Right ventricle myocardium inferior (tissue), 1 donor: ENCODE results near the gene PDE11A. TPM values are rescaled to one million over a fixed set of nuclear protein-coding genes. Genes with fewer than 3 reads are reported as not detected.

ENCODE experiments used
- ATAC-seq: fragments of 200-7000 bp; cut with Tn5 transposase; one replicate; pipeline ENCODE4 v1.9.1; 2020; ENCODE audit warnings: mild to moderate bottlenecking, moderate library complexity
- DNase-seq: peaks from one replicate; pipeline ENCODE4 v3.0.0; 2021; ENCODE audit errors: missing footprints
- intact Hi-C: fragments of 100-400 bp; cut with DNase I; formaldehyde crosslinking; loops from one replicate; pipeline ENCODE4 v1.11.0; 2022
- long read RNA-seq: library from polyadenylated mRNA; unstranded; transcript quantifications from one replicate; pipeline ENCODE4 v2.0.0, GENCODE V29; 2021
- total RNA-seq: library from RNA; stranded (reverse); fragmentation: NEBNext Ultra II Directional; extraction: Animal tissue kit (Norgen Biotek cat#: 25700); gene quantifications from one replicate; pipeline ENCODE4 v1.2.1, GENCODE V29; 2021
- donor health status: DM: no; HTN: yes; CAD: no; lungs with severe emphysema.

PDE11A gene
- 4.4 TPM for total RNA-seq
- long read RNA-seq, full-length matches to known transcripts, result 1 of 2 reads
- long read RNA-seq, partial matches to known transcripts, result 0 of 2 reads
- long read RNA-seq, other reads (novel, unspliced or antisense), result 1 of 2 reads

GRCh38 chr2:178072383-178073301 lies at the start of gene PDE11A:
TSS of gene PDE11A (minus strand) at chr2:178072777. CDS start at chr2:178072437, 340 bp downstream.
- peak; percentile 98 for ATAC-seq
- DNase-seq, result peak; percentile 89
- intact Hi-C loops, result no loop called here

- DNase-seq (no peak), ATAC-seq (no peak)
- intact Hi-C loops, result no loop called here
Measured at GRCh38 chr2:178119179-178119922, 46.8 kb upstream of the PDE11A start.

GRCh38 chr2:178117725-178118124 lies 45.1 kb upstream of the PDE11A start:
- intact Hi-C loops, result no loop called here
- ATAC-seq (no peak), DNase-seq (no peak)

- intact Hi-C loops, result no loop called here
- DNase-seq, result no peak
- no peak for ATAC-seq
Measured at GRCh38 chr2:178115271-178115670, 42.7 kb upstream of the PDE11A start.

GRCh38 chr2:178114462-178114861 lies 41.9 kb upstream of the PDE11A start:
- DNase-seq (no peak), ATAC-seq (no peak)
- intact Hi-C loops, result loop anchor here (5.0 kb wide), 2 partner anchors 298 to 312 kb away; no protein-coding TSS in a partner anchor

- intact Hi-C loops, result loop anchor here (5.0 kb wide), 2 partner anchors 300 to 310 kb away; no protein-coding TSS in a partner anchor
- ATAC-seq, result peak; percentile 98
Measured at GRCh38 chr2:178112202-178113152, 39.9 kb upstream of the PDE11A start, which contains the start of gene RBM45. TSS of gene RBM45 (plus strand) at chr2:178112437. CDS start at chr2:178112547, 110 bp downstream.

GRCh38 chr2:178111743-178112142 lies 39.2 kb upstream of the PDE11A start:
- no peak for ATAC-seq
- intact Hi-C loops, result loop anchor here (5.0 kb wide), 2 partner anchors 301 to 309 kb away; no protein-coding TSS in a partner anchor

More at GRCh38 chr2:178112202-178113152, 39.9 kb upstream of the PDE11A start, which contains the start of gene RBM45:
- peak; percentile 96 for DNase-seq

GRCh38 chr2:178110681-178111080 lies 38.1 kb upstream of the PDE11A start:
- intact Hi-C loops, result loop anchor here (5.0 kb wide), 2 partner anchors 302 to 308 kb away; no protein-coding TSS in a partner anchor
- DNase-seq (no peak), ATAC-seq (no peak)

More at GRCh38 chr2:178111743-178112142, 39.2 kb upstream of the PDE11A start:
- no peak for DNase-seq

GRCh38 chr2:178109813-178110212 lies 37.2 kb upstream of the PDE11A start:
- ATAC-seq, result no peak
- intact Hi-C loops, result loop anchor here (5.0 kb wide), 2 partner anchors 302 to 308 kb away; no protein-coding TSS in a partner anchor
- DNase-seq, result no peak

GRCh38 chr2:178108176-178108575 lies 35.6 kb upstream of the PDE11A start:
- intact Hi-C loops, result no loop called here
- DNase-seq (no peak), ATAC-seq (no peak)

- ATAC-seq, result no peak
- intact Hi-C loops, result no loop called here
- no peak for DNase-seq
Measured at GRCh38 chr2:178106053-178106452, 33.5 kb upstream of the PDE11A start.

GRCh38 chr2:178105566-178105965 lies 33.0 kb upstream of the PDE11A start:
- intact Hi-C loops, result no loop called here
- no peak for DNase-seq
- no peak for ATAC-seq

GRCh38 chr2:178101321-178102079 lies 28.9 kb upstream of the PDE11A start:
- intact Hi-C loops, result no loop called here
- ATAC-seq, result no peak
- DNase-seq, result no peak

GRCh38 chr2:178093471-178093870 lies 20.9 kb upstream of the PDE11A start:
- ATAC-seq, result no peak
- DNase-seq, result no peak
- intact Hi-C loops, result no loop called here

GRCh38 chr2:178088774-178089270 lies 16.2 kb upstream of the PDE11A start:
- DNase-seq, result no peak
- no peak for ATAC-seq

GRCh38 chr2:178084273-178084672 lies 11.7 kb upstream of the PDE11A start:
- no peak for ATAC-seq
- no peak for DNase-seq
- intact Hi-C loops, result no loop called here

More at GRCh38 chr2:178088774-178089270, 16.2 kb upstream of the PDE11A start:
- intact Hi-C loops, result no loop called here
